ENCODE measurements around the gene PAK1IP1.
A peak's percentile ranks its signal among the peaks of the same experiment; 100 is the strongest.

The PAK1IP1 gene

DNA sequence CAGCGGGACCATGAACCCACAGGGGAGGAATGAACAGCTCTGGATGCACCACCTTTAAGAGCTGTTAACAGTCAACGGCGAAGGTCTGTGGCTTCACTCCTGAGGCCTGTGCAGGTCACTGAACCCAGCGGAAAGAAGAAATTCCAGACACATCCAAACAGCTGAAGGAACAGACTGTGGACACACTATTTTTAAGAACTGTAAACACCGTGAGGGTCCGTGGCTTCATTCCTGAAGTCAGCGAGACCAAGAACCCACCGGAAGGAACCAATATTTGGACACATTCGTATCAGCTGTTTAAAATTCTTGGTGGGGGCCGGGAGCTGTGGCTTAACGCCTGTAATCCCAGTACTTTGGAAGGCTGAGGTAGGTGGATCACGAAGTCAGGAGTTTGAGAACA, 47.5 kb downstream of the PAK1IP1 start (continued):
- TF ChIP-seq, protein P1, sequence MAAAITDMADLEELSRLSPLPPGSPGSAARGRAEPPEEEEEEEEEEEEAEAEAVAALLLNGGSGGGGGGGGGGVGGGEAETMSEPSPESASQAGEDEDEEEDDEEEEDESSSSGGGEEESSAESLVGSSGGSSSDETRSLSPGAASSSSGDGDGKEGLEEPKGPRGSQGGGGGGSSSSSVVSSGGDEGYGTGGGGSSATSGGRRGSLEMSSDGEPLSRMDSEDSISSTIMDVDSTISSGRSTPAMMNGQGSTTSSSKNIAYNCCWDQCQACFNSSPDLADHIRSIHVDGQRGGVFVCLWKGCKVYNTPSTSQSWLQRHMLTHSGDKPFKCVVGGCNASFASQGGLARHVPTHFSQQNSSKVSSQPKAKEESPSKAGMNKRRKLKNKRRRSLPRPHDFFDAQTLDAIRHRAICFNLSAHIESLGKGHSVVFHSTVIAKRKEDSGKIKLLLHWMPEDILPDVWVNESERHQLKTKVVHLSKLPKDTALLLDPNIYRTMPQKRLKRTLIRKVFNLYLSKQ (tag by site-specific recombination; IDR thresholded peaks at IDR 0.05; ENCODE audit: borderline replicate concordance): no peak
- TF ChIP-seq ZNF324 (tag by site-specific recombination; IDR thresholded peaks at IDR 0.05) (no peak), ZBTB7A (tag by site-specific recombination; IDR thresholded peaks at IDR 0.05; ENCODE audit: low read depth) (no peak), ZFP41 (tag by site-specific recombination; IDR thresholded peaks at IDR 0.05; ENCODE audit: borderline replicate concordance) (no peak)
- TF ChIP-seq, protein P2, sequence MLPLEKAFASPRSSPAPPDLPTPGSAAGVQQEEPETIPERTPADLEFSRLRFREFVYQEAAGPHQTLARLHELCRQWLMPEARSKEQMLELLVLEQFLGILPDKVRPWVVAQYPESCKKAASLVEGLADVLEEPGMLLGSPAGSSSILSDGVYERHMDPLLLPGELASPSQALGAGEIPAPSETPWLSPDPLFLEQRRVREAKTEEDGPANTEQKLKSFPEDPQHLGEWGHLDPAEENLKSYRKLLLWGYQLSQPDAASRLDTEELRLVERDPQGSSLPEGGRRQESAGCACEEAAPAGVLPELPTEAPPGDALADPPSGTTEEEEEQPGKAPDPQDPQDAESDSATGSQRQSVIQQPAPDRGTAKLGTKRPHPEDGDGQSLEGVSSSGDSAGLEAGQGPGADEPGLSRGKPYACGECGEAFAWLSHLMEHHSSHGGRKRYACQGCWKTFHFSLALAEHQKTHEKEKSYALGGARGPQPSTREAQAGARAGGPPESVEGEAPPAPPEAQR (tag by site-specific recombination; IDR thresholded peaks at IDR 0.05): no peak

DNA sequence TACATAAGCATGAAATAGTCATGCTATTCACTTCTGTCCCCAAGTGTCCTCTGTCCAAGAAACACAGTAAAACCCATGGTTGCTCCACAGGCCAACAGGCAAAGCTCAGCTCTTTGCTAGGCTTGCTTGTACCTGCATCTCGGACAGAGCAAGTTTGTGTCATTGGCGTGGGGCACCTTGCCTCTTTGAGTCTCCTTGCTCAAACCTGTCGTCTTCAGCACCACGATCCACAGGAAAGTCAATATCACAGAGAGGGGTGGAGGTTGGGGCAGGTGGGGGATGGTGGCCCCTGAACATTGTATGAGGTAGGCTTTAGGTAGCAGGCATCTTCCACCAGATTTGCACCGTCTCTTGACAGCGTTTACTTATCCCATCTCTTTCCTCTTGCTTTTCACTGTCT, 48.7 kb downstream of the PAK1IP1 start:
- ChIA-PET POLR2A (interaction anchor here (0.8 to 0.9 kb wide), 2 partner anchors 21 to 223 kb away, joined by 4 read pairs; partner anchors contain the start of gene TMEM14C), CTCF (interaction anchor here (0.8 kb wide), 1 partner anchor 20 kb away, joined by 4 read pairs; no protein-coding TSS in a partner anchor)
- H3K36me3 ChIP-seq (ENCODE audit: control insufficient read depth in 2 of 2, insufficient read depth in 1 of 2, low read length in 2 of 2): no peaks in the 10 kb centered on the region; a peak in 1 of 3 replicates

DNA sequence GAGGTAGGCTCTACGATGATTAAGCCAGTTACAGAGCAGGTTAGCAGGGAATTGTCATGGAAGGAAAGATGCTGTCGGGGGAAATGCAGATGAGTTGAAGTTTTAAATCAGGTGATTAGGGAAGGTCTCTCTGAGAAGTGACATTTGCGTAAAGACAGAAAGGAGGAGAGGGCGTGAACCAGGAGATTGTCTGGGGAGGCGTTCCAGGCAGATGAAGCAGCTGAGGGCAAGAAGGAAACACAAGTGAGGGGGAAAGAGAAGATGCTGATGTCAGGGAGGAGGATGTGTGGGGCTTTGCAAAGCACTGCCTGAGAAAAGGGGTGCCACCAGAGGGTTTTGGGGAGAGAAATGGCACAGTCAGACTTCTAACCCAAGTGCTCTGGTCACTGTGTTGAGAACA, 50.3 kb downstream of the PAK1IP1 start:
- Histone ChIP-seq H3K36me3 (ENCODE audit: control insufficient read depth in 2 of 2, insufficient read depth in 1 of 2, low read length in 2 of 2) (peaks cover 0 to 14% of the 10 kb centered on the region in 2 experiments; a peak in 2 of 3 replicates), H3K4me1 (ENCODE audit: control insufficient read depth, insufficient read depth, low read length) (peaks cover 7% of the 10 kb centered on the region; the same call in 1 of the 2 replicates), H3K27ac (ENCODE audit: extremely low read depth, low read depth, low read length) (no peak overlapping the region), H3K4me3 (ENCODE audit: low read depth, low read length) (no peak overlapping the region), H3K9me3 (ENCODE audit: control insufficient read depth, insufficient read depth, low read depth, low read length) (no peaks in the 10 kb centered on the region)
- TF ChIP-seq ZNF16 (tag by site-specific recombination; IDR thresholded peaks at IDR 0.05; ENCODE audit: low read depth) (no peak), ZNF548 (tag by site-specific recombination; IDR thresholded peaks at IDR 0.05) (no peak), HOXD13 (CRISPR knock-in tag; IDR thresholded peaks at IDR 0.05; ENCODE audit: borderline replicate concordance) (no peak), IKZF3 (tag by site-specific recombination; IDR thresholded peaks at IDR 0.05) (no peak)
- ChIA-PET CTCF (interaction anchor here (0.6 kb wide), 1 partner anchor 12 kb away, joined by 3 read pairs; no protein-coding TSS in a partner anchor), POLR2A (no interaction called here)

More for the DNA sequence above, 48.7 kb downstream of the PAK1IP1 start:
- Histone ChIP-seq H3K4me3 (ENCODE audit: low read depth, low read length) (no peak overlapping the region), H3K27ac (ENCODE audit: extremely low read depth, low read depth, low read length) (no peak overlapping the region), H3K4me1 (ENCODE audit: control insufficient read depth, insufficient read depth, low read length) (peaks cover 5% of the 10 kb centered on the region; the same call in 1 of the 2 replicates), H3K9me3 (ENCODE audit: control insufficient read depth, insufficient read depth, low read depth, low read length) (no peaks in the 10 kb centered on the region)
- TF ChIP-seq, protein P3, sequence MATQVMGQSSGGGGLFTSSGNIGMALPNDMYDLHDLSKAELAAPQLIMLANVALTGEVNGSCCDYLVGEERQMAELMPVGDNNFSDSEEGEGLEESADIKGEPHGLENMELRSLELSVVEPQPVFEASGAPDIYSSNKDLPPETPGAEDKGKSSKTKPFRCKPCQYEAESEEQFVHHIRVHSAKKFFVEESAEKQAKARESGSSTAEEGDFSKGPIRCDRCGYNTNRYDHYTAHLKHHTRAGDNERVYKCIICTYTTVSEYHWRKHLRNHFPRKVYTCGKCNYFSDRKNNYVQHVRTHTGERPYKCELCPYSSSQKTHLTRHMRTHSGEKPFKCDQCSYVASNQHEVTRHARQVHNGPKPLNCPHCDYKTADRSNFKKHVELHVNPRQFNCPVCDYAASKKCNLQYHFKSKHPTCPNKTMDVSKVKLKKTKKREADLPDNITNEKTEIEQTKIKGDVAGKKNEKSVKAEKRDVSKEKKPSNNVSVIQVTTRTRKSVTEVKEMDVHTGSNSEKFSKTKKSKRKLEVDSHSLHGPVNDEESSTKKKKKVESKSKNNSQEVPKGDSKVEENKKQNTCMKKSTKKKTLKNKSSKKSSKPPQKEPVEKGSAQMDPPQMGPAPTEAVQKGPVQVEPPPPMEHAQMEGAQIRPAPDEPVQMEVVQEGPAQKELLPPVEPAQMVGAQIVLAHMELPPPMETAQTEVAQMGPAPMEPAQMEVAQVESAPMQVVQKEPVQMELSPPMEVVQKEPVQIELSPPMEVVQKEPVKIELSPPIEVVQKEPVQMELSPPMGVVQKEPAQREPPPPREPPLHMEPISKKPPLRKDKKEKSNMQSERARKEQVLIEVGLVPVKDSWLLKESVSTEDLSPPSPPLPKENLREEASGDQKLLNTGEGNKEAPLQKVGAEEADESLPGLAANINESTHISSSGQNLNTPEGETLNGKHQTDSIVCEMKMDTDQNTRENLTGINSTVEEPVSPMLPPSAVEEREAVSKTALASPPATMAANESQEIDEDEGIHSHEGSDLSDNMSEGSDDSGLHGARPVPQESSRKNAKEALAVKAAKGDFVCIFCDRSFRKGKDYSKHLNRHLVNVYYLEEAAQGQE (tag by site-specific recombination; IDR thresholded peaks at IDR 0.05): peak; percentile 97
- TF ChIP-seq ZNF555 (tag by site-specific recombination; conservative IDR thresholded peaks at IDR 0.05): no peak

DNA sequence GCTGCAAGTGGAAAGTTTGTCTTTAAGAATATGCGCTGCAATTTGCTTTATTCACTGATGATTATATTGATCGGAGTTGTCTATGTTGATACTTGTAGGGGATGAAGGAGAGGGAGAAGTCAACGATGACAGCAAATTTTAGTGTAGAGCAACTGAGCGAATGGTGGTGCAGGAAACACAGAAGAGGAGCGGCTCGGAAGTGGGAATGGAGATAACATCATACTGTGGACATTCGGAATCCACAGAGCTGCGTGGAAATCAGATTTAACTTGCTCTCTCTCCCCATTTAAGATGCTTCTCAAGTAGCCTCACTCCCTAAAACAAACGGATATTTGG, 52.1 kb downstream of the PAK1IP1 start:
- peak overlapping the region; percentile 67; the same call in 1 of the 2 replicates for H3K27ac ChIP-seq (ENCODE audit: extremely low read depth, low read depth, low read length)
- H3K9me3 ChIP-seq (ENCODE audit: control insufficient read depth, insufficient read depth, low read depth, low read length): no peaks in the 10 kb centered on the region
- peaks cover 0 to 29% of the 10 kb centered on the region in 2 experiments; a peak in 2 of 3 replicates for H3K36me3 ChIP-seq (ENCODE audit: control insufficient read depth in 2 of 2, insufficient read depth in 1 of 2, low read length in 2 of 2)
- peak; percentile 93 for TF ChIP-seq ZNF223 (tag by site-specific recombination; IDR thresholded peaks at IDR 0.05)
- no peak for TF ChIP-seq ZNF76 (tag by site-specific recombination; IDR thresholded peaks at IDR 0.05; ENCODE audit: borderline replicate concordance, low read depth)
- TF ChIP-seq OSR2 (tag by site-specific recombination; IDR thresholded peaks at IDR 0.05): 0 out of 2 replicates have a peak, but pooled peaks have one; percentile 34
- no peak for TF ChIP-seq BCL11B (tag by site-specific recombination; IDR thresholded peaks at IDR 0.05; ENCODE audit: low read depth)
- TF ChIP-seq, protein P4, sequence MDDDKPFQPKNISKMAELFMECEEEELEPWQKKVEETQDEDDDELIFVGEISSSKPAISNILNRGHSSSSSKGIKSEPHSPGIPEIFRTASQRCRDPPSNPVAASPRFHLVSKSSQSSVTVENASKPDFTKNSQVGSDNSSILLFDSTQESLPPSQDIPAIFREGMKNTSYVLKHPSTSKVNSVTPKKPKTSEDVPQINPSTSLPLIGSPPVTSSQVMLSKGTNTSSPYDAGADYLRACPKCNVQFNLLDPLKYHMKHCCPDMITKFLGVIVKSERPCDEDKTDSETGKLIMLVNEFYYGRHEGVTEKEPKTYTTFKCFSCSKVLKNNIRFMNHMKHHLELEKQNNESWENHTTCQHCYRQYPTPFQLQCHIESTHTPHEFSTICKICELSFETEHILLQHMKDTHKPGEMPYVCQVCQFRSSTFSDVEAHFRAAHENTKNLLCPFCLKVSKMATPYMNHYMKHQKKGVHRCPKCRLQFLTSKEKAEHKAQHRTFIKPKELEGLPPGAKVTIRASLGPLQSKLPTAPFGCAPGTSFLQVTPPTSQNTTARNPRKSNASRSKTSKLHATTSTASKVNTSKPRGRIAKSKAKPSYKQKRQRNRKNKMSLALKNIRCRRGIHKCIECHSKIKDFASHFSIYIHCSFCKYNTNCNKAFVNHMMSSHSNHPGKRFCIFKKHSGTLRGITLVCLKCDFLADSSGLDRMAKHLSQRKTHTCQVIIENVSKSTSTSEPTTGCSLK (tag by site-specific recombination; IDR thresholded peaks at IDR 0.05): no peak
- peak overlapping the region; percentile 83 for H3K4me3 ChIP-seq (ENCODE audit: low read depth, low read length)
- ChIA-PET CTCF (interaction anchor here (0.9 to 2.5 kb wide), 6 partner anchors 9 to 236 kb away, joined by 3 to 9 read pairs (median 5); no protein-coding TSS in a partner anchor), POLR2A (interaction anchor here (0.6 to 4.6 kb wide), 10 partner anchors 9 to 236 kb away, joined by 3 to 82 read pairs (median 4); partner anchors contain the start of genes C6orf52, GCNT2, PAK1IP1 and TMEM14C)
- peaks cover 7% of the 10 kb centered on the region; the same call in 1 of the 2 replicates for H3K4me1 ChIP-seq (ENCODE audit: control insufficient read depth, insufficient read depth, low read length)

Data from HEK293 (cell line).